ENCODE results near the gene TRIM8.

The TRIM8 gene

DNA sequence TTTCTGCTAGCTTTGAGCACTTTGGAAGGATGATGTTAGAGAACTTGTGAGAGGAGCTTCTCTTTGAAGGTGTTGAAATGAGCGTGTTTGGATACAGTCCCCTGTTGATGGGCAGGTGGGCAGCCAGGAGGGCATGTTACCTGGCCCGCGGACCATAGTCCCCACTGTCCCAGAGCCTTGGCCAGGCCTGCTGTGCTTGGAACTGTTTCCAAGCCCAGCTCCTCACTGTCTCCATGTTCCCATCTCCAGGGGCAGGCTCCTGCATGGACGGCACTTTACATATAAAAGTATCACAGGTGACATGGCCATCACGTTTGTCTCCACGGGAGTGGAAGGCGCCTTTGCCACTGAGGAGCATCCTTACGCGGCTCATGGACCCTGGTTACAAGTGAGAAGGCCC is 27.2 kb upstream of the TRIM8 start:
- DNase-seq, result no peak

DNA sequence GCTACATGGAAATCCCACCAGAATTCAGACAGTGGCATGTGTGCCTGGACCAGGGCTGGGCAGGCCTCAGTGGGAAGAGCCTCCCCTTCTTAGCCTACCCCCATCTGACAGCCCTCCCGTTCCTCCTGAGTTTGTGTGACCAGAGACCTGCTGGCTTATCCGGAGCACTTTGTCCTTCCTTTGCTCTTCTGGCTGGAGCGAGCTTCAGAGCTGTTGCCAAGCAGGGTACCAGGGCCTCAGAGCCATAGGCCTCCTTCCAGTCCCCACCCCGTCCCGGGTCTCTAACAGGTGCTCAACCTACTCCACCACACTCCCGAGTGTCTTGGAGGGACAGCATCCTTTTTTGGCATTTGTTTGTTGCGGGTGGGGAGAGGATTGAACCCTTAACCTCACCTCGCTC is 26.5 kb upstream of the TRIM8 start:
- no peak for DNase-seq

DNA sequence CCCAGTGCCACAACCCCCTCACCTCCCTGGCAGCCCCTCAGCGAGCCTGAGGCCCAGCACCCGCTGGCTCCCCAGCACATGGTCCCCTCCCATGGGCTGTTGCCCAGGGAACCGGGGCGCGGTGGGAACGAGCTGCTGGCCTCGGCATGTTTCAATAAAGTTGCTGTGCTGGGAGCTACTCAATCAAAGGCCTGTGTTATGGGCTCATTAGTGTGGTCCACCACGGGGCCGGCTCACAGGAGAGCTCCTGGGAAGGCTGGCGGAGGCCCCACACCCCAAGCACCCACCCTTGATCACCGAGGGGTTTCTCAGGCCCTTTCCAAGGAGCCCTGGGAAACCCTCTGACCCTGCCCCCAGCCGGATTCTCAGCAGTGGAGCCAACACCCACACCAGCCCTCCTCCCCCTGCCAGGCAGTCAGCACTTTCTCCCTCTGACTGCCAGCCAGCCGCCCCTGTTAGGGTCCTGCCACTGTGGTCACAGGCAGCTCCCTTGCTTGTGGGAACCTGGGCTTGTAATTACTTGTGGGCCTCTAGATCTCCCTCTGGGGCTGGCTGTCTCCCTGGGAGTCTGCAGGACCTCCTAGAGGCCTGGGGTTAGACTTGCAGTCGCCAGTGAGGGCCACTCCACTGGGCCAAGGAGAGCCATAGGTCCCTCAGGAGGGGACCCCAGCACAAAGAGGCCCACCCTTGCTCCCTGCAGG is 24.8 kb upstream of the TRIM8 start:
- DNase-seq, result no peak

DNA sequence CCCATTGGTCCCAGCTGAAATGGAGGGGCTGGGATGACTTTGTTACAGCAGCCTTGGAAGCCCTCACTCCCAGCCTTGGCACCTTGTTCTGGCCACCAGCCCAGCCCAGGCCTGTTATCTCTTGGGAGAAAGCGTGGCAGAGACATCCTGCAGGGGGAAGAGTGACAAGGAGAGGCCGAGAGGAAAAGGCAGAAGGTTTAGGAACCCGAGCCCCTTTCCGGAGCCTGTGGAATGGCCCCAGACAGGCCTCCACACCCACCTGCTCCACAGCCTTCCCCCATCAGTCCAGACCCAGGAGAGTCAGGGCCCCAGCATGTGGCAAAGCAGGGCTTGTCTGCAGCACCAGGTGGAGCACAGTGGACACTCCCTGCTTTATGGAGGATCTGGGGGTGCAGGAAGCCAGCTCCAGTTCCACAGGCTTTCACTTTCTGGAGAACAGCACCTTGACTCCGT is 24.1 kb upstream of the TRIM8 start:
- no peak for DNase-seq

DNA sequence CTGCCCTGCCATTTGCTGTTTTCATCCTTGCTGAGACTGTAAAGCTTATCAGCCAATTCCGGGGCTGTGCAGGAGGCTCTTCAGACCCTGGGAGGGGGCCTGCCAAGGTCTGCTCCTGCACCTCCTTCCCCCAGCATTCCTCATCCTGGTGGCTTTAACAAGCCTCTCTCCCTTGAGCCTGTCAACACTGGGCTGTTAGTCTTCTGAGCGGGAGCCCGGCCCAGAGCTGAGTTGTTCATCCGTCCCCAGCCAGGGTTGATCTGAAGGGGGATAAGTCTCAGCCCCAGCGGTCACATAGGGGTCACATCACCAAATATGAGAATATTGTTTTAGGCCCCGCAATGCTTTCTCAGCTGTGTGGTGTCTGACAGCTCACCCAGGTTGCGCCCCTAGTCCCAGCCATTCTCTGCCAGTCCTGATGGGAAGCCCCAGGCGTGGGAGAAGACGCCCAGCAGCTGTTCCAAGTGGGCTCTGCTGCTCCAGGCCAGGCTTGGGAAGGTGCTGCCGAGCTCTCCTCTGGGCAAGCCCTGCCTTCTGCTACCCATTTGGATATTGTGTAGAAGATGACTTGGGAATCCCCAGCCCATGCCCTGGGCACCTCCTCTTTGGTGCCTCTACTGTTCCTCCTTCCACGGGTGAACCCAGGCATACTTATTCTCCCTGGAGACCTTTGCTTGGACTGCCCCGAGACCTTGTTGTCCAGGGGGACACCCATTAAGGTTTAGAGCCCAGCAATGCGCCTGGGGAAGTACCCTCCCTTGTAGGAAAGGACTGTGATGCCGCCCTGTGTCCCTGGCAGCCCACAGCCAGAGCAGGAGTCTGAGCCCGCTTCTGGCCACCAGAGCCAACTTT is 23.5 kb upstream of the TRIM8 start:
- DNase-seq, result no peak

DNA sequence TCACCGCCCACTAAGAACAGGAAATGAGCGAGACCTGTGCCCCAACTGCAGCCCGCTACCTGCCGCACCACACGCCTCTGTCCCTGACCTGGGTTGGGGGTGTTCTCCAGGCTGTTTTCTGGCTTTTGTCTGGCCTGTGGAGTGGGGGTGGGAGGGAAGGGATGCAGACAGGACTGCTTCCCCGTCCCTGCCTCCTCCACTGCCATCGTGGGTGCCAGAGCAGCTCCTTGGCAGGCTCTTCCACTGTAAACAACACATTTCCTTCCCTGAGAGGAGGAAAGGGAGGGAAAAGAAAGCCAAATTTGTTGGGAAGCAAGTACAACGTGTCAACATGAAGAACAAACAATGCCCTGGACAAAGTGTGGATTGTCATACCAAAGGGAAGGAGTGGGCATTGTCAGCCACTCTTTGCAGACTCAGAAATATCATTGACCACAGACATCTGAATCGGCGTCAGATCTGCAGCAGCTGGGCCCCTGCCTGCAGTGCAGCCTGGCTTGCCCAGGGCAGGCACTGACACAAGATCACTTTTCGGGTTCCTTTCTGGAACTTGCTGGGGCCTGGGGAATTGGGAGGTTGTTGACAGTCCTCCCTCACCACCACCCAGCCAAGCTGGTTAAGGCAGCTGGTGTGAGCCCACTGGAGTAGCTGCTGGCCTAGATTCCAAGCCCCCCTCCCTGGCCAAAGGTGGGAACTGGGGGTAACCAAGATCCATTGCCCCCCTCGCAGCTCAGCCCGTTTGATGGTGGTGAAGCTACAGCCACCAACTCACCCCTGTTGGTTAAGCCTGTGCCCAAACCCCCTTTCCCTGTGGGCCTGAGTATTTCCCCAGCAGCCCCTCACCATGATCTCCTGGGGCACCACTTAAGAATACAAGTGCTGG is 22.6 kb upstream of the TRIM8 start:
- no peak for DNase-seq

DNA sequence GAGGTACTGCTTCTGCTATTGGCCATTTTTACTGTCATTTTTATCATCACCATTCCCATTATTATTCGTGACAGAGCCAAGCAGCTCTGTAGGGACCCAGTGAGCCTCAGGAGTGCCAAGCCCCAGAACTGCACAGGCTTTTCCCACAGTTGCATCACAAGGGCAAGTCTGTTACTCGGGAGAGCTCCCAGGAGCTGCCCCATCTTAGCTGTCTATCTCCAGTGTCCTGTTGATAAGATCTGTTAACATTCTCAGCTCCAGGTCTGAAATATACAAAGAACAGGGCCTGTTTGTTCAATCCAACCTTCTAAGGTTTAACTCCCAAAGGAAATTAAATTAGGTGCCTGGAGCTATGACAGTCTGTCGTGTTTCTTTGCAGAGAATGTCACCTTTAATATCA is 20.2 kb upstream of the TRIM8 start:
- DNase-seq, result no peak

DNA sequence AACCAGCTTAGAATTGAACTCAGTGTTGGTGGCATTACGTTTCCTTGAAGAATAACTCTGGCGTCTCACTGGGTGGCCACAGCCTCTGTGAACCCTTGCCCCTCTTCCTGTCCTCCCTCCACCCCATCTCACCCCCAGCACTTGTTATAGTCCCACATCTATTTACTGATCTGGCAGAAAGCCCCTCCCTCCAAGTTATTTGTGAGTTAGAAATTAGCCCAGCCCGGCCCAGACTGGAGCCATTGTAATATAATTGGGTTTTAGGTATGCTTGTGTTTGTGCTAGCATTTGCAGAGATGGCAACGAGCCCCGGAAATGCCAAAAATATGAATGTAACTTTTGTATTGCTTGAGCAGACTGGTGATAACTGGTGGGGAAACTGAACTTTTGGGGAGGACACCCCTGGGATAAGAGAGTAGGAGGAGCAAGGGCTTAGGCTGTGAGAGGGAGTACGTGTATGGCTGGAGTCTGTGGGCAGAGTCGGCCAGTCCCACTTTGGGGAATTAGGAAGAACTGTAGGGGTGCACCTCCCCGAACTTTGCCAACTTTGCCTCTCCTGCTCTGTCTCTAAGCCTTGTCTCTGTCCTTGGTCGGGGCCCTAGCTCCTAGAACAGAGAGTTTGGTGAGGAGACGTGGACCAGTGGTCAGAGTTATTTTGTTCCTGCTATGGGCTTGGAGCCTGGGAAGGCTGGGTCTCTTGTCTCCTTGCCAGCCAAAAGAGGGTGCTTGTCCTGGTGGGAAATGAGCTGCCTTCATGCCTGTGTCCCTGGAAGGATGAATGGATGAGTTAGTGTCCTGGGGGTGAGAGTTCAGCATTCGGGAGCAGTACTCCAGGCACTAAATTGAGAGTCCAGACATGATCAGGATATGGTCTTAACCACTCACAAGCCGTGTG is 19.3 kb upstream of the TRIM8 start:
- no peak for DNase-seq

DNA sequence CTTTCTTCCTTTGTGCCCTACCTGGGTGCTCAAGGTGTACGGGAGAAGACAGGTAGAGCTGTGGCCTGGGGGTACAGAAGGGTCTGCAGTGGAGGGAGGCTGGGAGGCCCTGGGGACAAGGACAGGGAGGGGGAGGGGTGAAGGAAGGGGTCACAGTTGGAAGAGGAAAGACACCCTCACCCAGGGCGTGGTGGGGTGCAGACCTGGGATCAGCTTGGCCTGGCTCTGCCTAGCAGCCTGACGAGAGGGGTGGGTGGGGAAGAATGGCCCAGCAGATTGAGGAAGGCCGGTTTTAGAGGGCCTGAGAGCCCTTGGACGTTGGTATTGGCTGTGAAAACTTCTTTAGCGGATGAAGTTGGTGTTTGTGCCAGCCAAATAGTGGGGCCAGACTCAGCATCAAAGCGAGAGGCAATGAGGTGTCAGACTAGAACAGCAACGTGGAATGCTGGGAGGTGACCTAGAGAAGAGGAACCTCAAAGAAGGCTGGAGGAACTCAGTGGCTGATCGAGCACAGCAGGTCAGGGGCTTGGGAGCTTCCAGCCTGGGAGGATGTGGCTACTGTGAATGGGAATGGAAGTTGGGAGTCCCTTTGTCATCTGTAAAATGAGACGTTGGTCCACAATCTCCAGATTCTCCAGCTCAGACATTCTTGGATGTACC is 18.1 kb upstream of the TRIM8 start:
- no peak for DNase-seq

DNA sequence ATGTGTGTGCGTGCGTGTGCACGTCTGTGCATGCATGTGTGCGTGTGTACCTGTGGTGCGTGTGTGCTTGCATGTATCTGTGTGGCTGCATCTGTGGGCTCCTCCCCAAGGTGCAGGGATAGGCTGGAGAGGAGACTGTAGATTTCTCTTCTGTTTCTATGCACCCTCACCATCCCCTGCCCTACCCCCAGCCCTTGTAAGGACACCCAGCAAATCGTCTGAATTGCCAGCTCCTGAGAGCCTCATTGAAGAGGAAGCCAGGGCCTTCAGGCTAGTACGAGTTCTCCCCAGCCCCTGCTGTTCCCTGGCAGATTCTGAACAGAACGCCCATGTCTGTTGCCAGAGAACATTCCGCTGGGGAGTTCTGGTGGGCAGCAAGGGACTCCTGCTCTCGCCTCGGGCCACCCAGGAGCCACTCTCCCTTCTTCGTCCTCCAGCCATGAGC is 17.0 kb upstream of the TRIM8 start:
- no peak for DNase-seq

DNA sequence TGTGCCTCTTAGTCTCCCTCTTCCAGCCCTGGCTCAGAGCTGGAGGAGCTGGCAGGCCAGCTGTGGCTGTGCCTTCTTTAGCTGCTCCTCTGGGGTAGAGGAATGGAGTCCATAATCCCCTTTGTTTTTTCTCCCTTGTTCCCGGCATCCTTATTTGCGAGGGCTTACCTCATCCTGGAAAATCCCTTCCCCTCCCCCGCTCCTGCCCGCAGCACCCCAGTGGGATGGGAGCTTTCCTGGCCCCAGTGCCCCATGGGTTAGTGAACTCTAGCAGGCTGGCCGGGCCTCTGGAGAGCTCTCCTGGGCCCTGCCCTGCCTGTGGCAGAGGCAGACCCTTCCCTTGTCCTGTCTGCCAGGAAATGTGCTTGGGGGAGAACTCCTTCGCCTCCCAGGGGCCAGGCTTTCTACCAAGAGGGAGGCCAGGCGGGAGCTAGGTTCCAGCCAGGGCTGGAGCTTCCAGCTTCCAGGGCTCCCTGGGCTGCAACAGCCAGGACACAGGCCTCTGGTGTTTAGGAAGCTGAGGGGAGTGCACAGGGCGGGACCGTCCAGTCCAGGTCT is 16.5 kb upstream of the TRIM8 start:
- no peak for DNase-seq

DNA sequence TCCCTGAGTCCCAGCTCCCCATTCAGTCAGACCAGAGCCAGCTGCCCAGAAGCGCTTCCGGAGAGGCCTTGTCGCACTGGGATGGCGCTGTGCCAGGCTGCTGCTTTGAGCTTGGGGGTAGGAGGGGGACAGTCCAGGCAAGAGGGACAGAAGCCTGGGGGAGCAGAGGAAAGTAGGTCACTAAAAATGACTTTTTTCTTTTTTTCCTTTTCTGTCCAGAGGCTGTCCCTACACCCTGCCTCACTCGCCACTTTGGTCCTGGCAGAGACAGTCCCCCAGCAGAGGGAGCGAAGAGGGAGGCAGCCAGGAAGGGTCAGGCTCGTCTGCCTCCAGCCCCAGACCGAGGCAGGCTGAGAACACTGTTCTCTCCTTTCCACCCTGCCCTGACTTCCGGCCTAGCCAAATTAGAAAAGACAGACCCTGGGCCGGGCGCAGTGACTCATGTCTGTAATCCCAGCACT is 15.8 kb upstream of the TRIM8 start:
- no peak for DNase-seq

DNA sequence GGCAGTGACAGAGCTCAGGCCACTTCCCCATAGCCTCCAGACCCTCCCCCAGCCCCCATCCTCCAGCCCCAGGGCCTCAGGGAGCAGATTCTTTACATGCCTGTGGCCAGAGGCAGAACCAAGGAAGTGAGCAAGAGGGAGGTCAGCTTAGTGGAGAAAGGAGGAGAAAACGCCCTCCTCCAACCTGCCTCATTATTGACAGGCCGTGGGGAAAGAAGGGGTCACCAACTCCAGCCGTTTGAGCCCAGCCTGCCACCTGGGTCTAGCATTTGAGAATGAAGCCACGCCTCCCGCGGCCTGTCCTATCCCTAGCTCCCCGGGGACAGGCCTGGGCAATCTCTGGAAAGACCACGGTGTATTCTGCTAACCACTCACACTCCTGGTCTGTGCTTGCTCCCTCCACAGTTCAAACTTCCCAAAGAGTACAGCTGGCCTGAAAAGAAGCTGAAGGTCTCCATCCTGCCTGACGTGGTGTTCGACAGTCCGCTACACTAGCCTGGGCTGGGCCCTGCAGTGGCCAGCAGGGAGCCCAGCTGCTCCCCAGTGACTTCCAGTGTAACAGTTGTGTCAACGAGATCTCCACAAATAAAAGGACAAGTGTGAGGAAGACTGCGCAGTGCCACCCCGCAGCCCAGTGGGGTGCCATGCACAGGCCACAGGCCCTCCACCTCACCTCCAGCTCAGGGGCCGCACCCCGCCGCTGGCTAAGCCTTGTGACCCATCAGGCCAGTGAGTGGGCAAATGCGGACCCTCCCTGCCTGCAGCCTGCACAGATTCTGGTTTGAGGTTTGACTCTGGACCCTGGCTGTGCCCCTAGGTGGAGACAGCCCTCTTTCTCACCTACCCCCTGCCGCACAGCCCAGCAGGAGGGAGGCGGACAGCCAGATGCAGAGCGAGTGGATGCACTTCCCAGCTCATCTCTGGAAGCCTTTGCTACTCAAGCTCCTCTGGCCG is 14.3 kb upstream of the TRIM8 start:
- DNase-seq, result no peak

DNA sequence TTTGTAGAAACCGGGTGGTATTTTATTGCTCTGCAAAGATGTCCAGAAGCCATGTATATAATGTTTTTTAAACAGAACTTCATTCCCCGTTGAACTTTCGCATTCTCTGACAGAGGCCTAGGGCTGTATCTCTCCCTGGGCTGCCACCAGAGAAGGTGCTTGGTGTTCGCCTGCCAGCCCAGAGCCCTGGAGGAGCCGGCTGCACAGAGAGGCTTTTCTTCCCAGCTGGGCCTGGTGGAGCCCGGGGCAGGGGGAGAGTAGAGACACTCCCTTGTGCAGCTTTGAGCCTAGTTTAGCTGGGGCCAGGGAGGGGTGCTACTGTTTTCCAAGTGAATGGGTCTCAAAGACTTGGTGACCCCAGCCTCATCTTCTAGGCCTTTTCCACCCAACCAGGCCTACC is 13.6 kb upstream of the TRIM8 start:
- DNase-seq, result no peak

DNA sequence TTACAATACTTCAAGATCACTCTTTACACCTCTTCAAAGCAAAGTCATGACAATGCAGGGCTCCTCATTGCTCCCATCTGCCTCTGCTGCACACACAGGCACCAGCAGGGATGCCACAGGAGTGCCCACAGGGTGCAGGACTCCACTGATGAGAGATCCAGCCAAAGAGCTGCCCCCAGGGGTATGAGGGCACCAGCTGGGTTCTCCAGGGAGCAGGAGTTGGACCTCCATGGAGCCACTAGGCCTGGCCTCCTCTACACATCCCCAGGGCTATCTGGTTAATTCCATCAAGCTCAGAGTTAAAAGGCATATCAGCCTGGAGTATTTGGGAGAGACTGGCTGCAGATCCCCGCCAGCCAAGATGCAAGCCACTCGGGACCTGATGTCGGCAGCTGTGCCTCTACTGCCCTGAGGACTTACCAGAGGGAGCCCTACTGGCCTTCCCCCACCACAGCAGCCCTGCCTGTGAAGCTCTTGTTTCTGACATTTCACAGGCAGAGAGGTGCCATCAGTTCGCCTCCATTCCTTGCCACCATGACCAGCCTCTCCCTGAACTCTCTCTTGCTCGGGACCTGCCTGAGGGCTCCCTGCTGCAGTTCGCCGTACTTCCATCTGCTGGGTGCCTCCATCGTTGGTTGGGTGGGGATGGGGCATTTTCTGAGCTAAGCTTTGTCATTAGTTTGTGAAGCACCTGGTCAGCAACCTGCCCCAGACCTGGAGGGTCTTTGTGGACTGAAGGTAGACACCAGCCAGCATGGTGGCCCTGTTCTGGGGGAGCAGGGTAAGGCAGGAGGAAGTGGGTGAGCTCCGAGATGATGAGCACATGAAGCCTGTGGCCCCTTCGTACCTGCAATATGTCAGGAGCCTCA is 12.5 kb upstream of the TRIM8 start:
- DNase-seq, result no peak

DNA sequence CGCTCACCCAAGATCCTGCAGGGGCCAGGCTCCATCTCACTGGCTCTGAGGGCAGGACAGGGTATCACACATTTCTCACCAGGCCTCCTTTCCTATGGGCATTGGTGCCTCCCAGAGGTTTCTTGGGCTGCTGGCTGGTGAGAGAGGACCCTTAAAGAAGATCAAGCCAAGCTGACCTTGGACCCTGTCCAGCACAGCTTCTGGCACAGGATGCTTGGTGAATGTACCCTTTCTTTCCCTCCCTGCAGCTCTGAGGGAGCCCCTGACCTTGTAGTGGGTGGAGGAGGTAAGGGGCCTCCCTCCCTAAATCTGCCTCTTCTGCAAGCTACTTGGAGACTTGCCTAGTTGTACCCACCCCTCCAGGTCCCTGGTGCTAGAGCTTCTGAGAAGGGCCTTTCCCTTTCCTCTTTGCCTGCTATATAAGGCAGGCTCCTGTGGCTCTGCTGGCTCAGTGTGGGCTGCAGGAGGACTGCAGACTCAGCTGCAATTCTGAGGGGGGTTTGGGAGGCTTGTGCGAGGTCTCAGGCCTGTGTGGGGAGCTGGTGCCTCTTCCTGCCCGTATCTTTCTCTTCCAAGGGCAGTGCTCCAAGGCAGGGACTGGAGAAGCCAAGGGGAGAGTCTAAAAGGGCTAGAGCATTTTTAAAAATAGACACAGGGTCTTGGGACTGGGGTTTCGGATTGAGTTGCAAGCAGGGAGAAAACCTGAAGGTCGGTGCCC is 11.7 kb upstream of the TRIM8 start:
- no peak for DNase-seq

DNA sequence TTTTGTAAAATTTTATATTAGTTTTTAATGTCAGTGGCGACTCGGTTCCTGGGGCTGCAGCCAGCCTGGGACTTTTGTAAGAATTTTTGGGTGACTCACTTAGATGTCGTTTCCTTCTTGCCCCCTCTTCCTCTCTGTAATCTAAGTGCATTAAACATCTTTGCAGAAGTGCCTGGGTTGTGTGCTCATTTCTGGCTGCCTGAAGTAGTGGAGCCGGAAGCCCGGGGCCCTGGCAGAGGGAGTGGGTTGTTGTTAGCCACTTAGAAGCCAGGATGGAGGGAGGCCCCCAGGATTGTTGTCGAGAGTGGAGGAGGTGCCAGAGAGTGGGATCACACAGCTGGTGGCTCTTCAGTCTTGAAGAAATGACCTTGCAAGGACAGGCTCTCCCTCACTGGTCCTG is 11.0 kb upstream of the TRIM8 start:
- DNase-seq, result peak; percentile 29

DNA sequence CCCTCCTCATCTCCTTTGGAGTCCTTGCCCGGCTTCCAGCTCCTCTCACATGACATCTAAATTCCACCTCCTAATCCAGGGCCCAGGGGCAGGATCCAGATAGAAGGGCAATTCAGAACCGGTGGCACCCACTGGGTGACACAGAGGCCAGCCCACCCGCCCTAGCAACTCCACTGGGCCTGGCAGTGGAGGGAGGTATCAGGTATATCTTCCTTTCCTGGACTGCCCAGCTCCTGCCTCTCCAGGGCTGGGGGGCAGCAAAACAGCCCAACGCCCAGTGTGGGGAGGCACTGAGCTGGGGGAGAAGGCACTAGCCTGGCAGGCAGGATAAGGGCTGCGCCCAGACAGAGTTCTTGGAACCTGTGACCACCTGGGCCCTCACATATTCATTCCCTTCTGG is 10.4 kb upstream of the TRIM8 start:
- no peak for DNase-seq
